WTC11 (cell line): ENCODE measurements around the gene IFT27.

Experiments
- ETV6 ChIP-seq: sonication (generic); formaldehyde crosslinking; IDR thresholded peaks from 2 replicates; pipeline ENCODE4 v1.8.1; 2022; ENCODE audit warnings: mild to moderate bottlenecking, missing genetic modification reagents
- JUN ChIP-seq: sonication (generic); formaldehyde crosslinking; IDR thresholded peaks from 2 replicates; pipeline ENCODE4 v1.8.0; 2023; ENCODE audit warnings: mild to moderate bottlenecking, missing genetic modification reagents
- MYBL2 ChIP-seq: sonication (generic); formaldehyde crosslinking; IDR thresholded peaks from 2 replicates; pipeline ENCODE4 v1.8.1; 2023; ENCODE audit warnings: mild to moderate bottlenecking, moderate library complexity, missing genetic modification reagents
- ZBTB21 ChIP-seq: sonication (generic); formaldehyde crosslinking; IDR thresholded peaks from 2 replicates; pipeline ENCODE4 v1.8.1; 2023; ENCODE audit warnings: mild to moderate bottlenecking, missing genetic modification reagents, borderline replicate concordance
- ZNF232 ChIP-seq: sonication (generic); formaldehyde crosslinking; IDR thresholded peaks from 2 replicates; pipeline ENCODE4 v1.8.0; 2022; ENCODE audit warnings: mild to moderate bottlenecking, missing genetic modification reagents
- ZNF263 ChIP-seq: sonication (generic); formaldehyde crosslinking; IDR thresholded peaks from 2 replicates; pipeline ENCODE4 v1.8.1; 2022; ENCODE audit warnings: low read depth, mild to moderate bottlenecking, moderate library complexity, missing genetic modification reagents
- TF ChIP-seq, protein P1 (sequence below): fragments of 200-600 bp; IDR thresholded peaks from 2 replicates; pipeline ENCODE4 v1.8.0; 2022; ENCODE audit warnings: antibody characterized with exemption
- TF ChIP-seq, protein P2 (sequence below): sonication (generic); formaldehyde crosslinking; IDR thresholded peaks from 2 replicates; pipeline ENCODE4 v1.8.1; 2023; ENCODE audit warnings: mild to moderate bottlenecking, missing genetic modification reagents
- TF ChIP-seq, protein P3 (sequence below): sonication (generic); formaldehyde crosslinking; IDR thresholded peaks from 2 replicates; pipeline ENCODE4 v1.8.1; 2022; ENCODE audit warnings: low read depth, missing genetic modification reagents, borderline replicate concordance
- TF ChIP-seq, protein P4 (sequence below): sonication (generic); formaldehyde crosslinking; IDR thresholded peaks from 2 replicates; pipeline ENCODE4 v1.8.1; 2023; ENCODE audit warnings: mild to moderate bottlenecking, missing genetic modification reagents, moderate library complexity

DNA sequence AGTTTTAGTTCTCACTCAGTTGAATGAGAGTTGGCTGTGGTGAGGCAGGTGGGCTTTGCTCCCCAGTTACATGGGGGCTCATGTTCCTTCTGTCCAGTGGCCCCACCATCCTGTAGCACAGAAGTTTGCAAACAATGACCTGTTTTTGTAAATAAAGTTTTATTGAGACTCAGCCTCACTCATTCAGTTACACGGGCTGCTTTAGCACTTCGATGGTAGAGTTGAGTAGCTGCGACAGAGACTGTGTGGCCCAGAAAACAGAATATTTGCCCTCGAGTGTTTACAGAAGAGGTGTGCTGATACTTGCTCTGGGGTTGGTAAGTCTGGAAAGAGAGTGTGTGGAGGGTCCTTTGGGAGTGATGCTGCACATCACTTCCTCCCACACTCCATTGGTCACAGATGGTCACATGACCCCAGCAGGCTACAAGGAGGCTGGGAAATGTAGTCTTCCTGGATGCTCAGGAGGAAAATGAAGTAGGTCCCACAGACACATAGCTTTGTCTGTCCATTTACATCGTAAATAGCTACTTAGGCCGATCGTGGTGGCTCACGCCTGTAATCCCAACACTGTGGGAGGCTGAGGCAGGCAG is 34.6 kb downstream of the IFT27 start:
- TF ChIP-seq, protein P1, sequence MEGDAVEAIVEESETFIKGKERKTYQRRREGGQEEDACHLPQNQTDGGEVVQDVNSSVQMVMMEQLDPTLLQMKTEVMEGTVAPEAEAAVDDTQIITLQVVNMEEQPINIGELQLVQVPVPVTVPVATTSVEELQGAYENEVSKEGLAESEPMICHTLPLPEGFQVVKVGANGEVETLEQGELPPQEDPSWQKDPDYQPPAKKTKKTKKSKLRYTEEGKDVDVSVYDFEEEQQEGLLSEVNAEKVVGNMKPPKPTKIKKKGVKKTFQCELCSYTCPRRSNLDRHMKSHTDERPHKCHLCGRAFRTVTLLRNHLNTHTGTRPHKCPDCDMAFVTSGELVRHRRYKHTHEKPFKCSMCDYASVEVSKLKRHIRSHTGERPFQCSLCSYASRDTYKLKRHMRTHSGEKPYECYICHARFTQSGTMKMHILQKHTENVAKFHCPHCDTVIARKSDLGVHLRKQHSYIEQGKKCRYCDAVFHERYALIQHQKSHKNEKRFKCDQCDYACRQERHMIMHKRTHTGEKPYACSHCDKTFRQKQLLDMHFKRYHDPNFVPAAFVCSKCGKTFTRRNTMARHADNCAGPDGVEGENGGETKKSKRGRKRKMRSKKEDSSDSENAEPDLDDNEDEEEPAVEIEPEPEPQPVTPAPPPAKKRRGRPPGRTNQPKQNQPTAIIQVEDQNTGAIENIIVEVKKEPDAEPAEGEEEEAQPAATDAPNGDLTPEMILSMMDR, result no peak
- TF ChIP-seq, protein P2, sequence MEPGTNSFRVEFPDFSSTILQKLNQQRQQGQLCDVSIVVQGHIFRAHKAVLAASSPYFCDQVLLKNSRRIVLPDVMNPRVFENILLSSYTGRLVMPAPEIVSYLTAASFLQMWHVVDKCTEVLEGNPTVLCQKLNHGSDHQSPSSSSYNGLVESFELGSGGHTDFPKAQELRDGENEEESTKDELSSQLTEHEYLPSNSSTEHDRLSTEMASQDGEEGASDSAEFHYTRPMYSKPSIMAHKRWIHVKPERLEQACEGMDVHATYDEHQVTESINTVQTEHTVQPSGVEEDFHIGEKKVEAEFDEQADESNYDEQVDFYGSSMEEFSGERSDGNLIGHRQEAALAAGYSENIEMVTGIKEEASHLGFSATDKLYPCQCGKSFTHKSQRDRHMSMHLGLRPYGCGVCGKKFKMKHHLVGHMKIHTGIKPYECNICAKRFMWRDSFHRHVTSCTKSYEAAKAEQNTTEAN (CRISPR knock-in tag), result no peak
- no peak for TF ChIP-seq ZNF263
- no peak for TF ChIP-seq JUN
- no peak for TF ChIP-seq MYBL2 (CRISPR knock-in tag)
- TF ChIP-seq, protein P3, sequence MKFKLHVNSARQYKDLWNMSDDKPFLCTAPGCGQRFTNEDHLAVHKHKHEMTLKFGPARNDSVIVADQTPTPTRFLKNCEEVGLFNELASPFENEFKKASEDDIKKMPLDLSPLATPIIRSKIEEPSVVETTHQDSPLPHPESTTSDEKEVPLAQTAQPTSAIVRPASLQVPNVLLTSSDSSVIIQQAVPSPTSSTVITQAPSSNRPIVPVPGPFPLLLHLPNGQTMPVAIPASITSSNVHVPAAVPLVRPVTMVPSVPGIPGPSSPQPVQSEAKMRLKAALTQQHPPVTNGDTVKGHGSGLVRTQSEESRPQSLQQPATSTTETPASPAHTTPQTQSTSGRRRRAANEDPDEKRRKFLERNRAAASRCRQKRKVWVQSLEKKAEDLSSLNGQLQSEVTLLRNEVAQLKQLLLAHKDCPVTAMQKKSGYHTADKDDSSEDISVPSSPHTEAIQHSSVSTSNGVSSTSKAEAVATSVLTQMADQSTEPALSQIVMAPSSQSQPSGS (CRISPR knock-in tag), result no peak
- TF ChIP-seq ZNF232, result no peak
- no peak for TF ChIP-seq ZBTB21 (CRISPR knock-in tag)
- TF ChIP-seq, protein P4, sequence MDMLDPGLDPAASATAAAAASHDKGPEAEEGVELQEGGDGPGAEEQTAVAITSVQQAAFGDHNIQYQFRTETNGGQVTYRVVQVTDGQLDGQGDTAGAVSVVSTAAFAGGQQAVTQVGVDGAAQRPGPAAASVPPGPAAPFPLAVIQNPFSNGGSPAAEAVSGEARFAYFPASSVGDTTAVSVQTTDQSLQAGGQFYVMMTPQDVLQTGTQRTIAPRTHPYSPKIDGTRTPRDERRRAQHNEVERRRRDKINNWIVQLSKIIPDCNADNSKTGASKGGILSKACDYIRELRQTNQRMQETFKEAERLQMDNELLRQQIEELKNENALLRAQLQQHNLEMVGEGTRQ (CRISPR knock-in tag), result peak; percentile 95
- no peak for TF ChIP-seq ETV6
